Hematopoietic multipotent progenitor cell treated with erythropoietin and hydrocortisone succinate and interleukin-3 and kit ligand, for 8 days (in vitro differentiated cells): ENCODE data around the gene RNU1-2.
"Not testable (repeated sequence)": the region's sequence is repeated elsewhere in the genome, so short reads cannot be mapped to it uniquely, and the experiment has no call there.

Experiments
- DNase-seq: peaks from one replicate; pipeline ENCODE4 v3.0.0-alpha.2; 2015

Gene RNU1-2

GRCh38 chr1:16927256-16927655, 31.5 kb downstream of the RNU1-2 start:
- no peak for DNase-seq

- DNase-seq, result no peak
Measured at GRCh38 chr1:16927711-16928485, 32.1 kb downstream of the RNU1-2 start.

DNA sequence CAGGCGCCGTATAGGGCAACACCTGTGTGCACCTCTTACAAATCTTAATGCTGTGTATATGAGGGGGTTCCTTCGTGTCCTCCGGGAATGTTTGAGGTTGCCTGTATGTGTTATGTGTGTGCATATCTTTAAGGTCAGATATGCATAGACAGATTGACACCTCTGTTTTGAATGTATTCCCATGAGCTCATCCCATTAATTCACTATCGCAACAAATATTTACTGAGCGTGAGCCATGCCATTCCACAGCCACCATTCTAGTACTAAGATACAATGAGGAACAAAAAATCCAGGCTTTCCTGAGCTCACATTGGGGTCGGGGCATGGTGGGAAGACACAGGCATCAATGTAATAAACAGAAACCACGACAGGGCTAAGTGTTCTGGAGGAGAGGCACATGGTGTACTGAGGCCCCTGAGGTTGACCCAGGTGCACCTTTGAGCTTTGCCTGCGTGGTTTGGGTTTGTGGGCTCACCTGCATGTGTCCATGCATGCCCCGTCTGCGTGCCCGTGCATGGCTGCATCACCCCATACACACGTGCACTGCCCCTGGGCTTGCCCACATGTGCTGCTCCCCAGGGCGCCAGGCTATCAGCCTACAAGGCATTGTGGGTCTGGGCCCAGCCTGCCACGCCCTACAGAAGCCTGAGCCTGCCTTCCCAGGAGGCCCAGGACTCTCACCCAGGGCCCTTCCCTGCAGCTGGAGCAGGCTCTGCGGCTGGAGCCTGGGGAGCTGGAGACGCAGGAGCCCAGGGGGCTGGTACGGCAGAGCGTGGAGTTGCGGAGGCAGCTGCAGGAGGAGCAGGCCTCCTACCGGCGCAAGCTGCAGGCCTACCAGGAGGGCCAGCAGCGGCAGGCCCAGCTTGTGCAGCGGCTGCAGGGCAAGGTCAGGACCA, 33.6 kb downstream of the RNU1-2 start:
- not testable (repeated sequence) for DNase-seq

DNA sequence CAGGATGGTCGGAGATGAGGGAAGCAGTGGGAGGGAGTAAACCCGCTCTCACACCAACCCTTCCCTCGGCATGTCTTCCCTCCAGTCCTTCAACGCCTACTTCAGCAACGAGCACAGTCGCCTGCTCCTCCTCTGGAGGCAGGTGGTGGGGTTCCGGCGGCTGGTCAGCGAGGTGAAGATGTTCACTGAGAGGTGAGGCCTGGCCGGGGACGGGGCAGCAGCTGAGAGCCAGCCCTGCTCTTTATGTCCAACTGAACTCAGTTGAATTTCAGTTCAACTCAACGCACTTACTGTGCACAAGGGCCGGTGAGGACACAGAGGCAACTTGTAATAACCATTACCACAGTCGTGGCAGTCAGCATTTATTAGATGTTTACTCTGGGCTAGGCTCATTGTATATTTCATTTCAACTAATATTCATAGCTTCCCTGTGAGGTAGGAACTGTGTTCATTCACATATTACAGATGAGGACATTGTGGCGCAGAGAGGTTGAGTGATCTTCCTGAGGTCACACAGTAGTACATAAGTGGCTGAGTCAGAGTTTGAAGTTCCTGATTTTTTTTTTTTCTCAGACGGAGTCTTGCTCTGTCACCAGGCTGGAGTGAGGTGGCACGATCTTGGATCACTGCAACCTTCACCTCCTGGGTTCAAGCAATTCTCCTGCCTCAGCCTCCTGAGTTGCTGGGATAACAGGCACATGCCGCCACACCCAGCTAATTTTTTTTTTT, 35.6 kb downstream of the RNU1-2 start:
- DNase-seq, result not testable (repeated sequence)

GRCh38 chr1:16933945-16934344, 38.2 kb downstream of the RNU1-2 start:
- not testable (repeated sequence) for DNase-seq

DNA sequence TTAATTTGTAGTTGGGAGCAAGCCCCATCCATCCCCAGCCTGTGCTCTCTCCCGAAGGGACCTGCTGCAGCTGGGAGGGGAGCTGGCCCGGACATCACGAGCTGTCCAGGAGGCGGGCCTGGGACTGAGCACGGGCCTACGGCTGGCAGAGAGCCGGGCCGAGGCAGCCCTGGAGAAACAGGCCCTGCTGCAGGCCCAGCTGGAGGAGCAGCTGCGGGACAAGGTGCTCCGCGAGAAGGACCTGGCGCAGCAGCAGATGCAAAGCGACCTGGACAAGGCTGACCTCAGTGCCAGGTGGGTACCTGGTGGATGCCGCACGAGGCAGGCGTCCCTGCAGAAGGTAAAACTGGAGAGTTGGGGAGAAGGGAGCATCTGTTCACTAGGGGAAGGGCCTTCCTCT, 40.8 kb downstream of the RNU1-2 start:
- not testable (repeated sequence) for DNase-seq

DNA sequence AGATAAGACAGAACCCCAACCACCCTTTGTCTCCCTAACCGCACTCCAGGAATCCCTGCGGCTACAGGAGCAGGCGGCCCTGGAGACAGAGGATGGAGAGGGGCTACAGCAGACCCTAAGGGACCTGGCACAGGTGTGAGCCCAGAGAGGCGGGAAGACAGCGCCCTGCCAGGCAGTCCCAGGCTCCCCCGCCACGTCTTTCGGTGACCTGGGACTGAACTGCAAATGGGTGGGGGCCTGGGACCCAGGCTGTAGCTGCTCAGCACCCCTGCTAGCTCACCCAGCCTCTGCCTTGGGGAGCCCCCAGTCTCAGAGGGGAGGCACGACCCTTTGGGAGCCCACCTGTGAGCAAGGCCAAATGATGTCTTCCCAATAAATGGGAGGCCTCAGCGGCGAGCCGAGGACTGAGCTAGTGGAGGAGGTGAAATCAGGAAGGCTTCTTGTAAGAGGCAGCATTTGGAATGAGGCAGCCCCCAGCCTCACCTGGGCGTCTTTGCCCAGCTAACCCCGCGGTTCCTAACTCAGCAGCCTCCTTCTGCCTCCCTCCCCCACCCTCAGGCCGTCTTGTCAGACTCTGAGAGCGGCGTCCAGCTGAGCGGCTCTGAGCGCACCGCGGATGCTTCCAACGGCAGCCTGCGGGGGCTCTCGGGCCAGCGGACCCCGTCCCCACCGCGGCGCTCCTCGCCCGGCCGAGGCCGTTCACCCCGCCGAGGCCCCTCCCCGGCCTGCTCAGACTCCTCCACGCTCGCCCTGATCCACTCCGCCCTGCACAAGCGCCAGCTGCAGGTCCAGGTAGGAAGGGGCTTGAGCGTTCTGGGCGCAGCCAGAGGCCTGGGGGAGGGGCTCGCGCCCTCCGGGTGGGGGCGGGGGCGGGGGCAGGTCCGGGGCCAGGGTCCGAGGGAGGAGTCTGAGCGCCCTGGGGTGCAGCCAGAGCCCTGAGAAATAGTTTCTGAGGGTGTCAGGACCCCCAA, 42.9 kb downstream of the RNU1-2 start:
- no peak for DNase-seq

- DNase-seq, result not testable (repeated sequence)
Measured at GRCh38 chr1:16939386-16940180, 43.8 kb downstream of the RNU1-2 start.

DNA sequence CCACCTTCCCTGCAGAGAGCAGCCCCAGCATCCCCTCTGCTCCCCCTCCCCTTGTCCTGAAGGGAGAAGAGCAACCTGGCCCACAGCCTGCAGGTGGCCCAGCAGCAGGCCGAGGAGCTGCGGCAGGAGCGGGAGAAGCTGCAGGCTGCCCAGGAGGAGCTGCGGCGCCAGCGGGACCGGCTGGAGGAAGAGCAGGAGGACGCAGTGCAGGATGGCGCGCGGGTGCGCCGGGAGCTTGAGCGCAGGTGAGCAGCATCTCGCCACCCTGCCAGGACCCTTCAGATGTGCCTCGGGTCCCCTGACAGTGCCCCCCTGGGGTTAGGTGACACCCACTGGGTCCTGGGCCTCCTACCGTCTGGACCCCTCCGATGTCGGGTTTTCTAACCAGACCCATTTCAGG, 48.3 kb downstream of the RNU1-2 start:
- DNase-seq, result no peak

DNA sequence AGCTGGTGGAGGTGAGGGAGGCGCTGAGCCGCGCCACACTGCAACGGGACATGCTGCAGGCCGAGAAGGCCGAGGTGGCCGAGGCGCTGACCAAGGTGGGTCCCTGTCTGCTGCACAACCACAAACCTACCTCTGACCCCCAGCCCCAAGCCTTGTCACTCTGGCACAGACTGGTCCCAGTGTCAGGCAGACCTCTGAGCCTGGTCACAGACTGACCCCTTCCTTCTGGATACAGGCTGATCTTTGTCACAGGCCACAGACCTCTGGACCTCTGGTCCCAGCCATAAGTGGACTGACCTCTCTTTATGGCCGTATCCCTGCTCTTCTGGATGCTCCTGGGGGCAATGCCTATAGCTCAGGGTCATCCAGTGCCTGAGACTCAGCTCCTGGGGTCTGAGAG, 49.7 kb downstream of the RNU1-2 start:
- DNase-seq, result not testable (repeated sequence)
